Middle frontal gyrus (tissue), 1 donor: ENCODE measurements around the gene GCC1.

Source experiments
- DNase-seq: peaks from one replicate; pipeline ENCODE4 v3.0.0-alpha.2; 2015; ENCODE audit warnings: low spot score; ENCODE audit errors: extremely low spot score

GCC1 gene

GRCh38 chr7:127536741-127537140 lies 48.7 kb downstream of the GCC1 start:
- DNase-seq, result no peak

- DNase-seq, result no peak
Observed at GRCh38 chr7:127536394-127536691, 49.1 kb downstream of the GCC1 start.

GRCh38 chr7:127535546-127536393 lies 49.6 kb downstream of the GCC1 start:
- DNase-seq, result no peak

GRCh38 chr7:127534636-127535035 lies 50.8 kb downstream of the GCC1 start:
- DNase-seq, result no peak

GRCh38 chr7:127532736-127533135 lies 52.7 kb downstream of the GCC1 start:
- DNase-seq, result no peak

- no peak for DNase-seq
Observed at GRCh38 chr7:127532151-127532550, 53.2 kb downstream of the GCC1 start.
